HepG2 (cell line): ENCODE measurements around the gene SSX1. TPM values are rescaled to one million over a fixed set of nuclear protein-coding genes. Genes with fewer than 3 reads are reported as not detected.
"Not testable (repeated sequence)": the region's sequence is repeated elsewhere in the genome, so short reads cannot be mapped to it uniquely, and the experiment has no call there.

Experiments
- ATAC-seq: fragments of 200-7000 bp; cut with Tn5 transposase; 3 replicates; pipeline ENCODE4 v1.9.1; 2020; ENCODE audit warnings: mild to moderate bottlenecking, moderate library complexity
- BruUV-seq: library from RNA; stranded (reverse); fragments of 400-500 nt; replicated peaks from 2 replicates; lab custom pipeline; 2021; lab: Mats Ljungman, UMichigan
- CTCF ChIA-PET: fragments of 300-600 bp; formaldehyde crosslinking; extraction: SDS; loops from one replicate; lab custom pipeline; 2021; ENCODE audit warnings: low total read pairs, inconsistent platforms, low intra/inter-chr PET ratio; lab: Yijun Ruan, JAX
- POLR2A ChIA-PET: fragments of 350-600 bp; sonication (Branson Sonifier 250); formaldehyde crosslinking; loops from one replicate; lab custom pipeline; 2020; ENCODE audit warnings: antibody characterized with exemption, inconsistent platforms; lab: Yijun Ruan, JAX
- DNase-seq: peaks from one replicate; pipeline ENCODE4 v3.0.0-alpha.2; 2015; ENCODE audit warnings: low spot score
- FAIRE-seq: peaks from 3 replicates; lab custom pipeline; 2011; peaks lifted over from hg19 to GRCh38; lab: Jason Lieb, UNC
- H2AFZ ChIP-seq: one replicate; pipeline ENCODE4 v1.6.1; 2011; ENCODE audit warnings: low read length, inconsistent platforms
- H3K27ac ChIP-seq: fragments of 300-600 bp; 3 replicates; pipeline ENCODE4 v1.8.0; 2011; ENCODE audit warnings: mixed run types, mild to moderate bottlenecking, mixed read lengths, low read length, inconsistent platforms; ENCODE audit not compliant: insufficient read depth; ENCODE audit errors: extremely low read length
- H3K27me3 ChIP-seq, 2 experiments: fragments of 200-600 bp in 1 of 2; 2 replicates in 1 of 2; 3 replicates in 1 of 2; pipeline versions ENCODE4 v1.6.0 to v1.8.0; 2011; ENCODE audit warnings: low read length in 2 of 2, mild to moderate bottlenecking in 2 of 2, moderate library complexity in 2 of 2, inconsistent platforms in 1 of 2; ENCODE audit not compliant: insufficient read depth in 2 of 2, control insufficient read depth in 1 of 2
- H3K36me3 ChIP-seq, 2 experiments: fragments of 200-600 bp in 1 of 2; replicated peaks in 1 of 2; 2 replicates in 1 of 2; 3 replicates in 1 of 2; pipeline versions ENCODE4 v1.5.1 to v1.8.0; 2011; ENCODE audit warnings: low read length in 2 of 2, inconsistent platforms in 1 of 2; ENCODE audit not compliant: insufficient read depth in 2 of 2, control insufficient read depth in 1 of 2
- H3K4me1 ChIP-seq: 2 replicates; pipeline ENCODE4 v1.5.1; 2012; ENCODE audit warnings: low read length, inconsistent platforms; ENCODE audit not compliant: insufficient read depth
- H3K4me2 ChIP-seq: 2 replicates; pipeline ENCODE4 v1.6.0; 2011; ENCODE audit warnings: low read depth, low read length, inconsistent platforms
- H3K4me3 ChIP-seq, 3 experiments: fragments of 200-600 bp in 1 of 3; sonication (generic), shearing (Covaris generic) in 1 of 3; replicated peaks in 1 of 3; 2 replicates each; pipeline ENCODE4 v1.5.1; 2011 to 2016; ENCODE audit warnings: low read length in 3 of 3, inconsistent platforms in 2 of 3, low read depth in 2 of 3, mild to moderate bottlenecking in 2 of 3, control low read depth in 1 of 3, mixed read lengths in 1 of 3; ENCODE audit not compliant: insufficient read depth in 1 of 3
- H3K79me2 ChIP-seq: one replicate; pipeline ENCODE4 v1.6.1; 2011; ENCODE audit warnings: low read length, inconsistent platforms; ENCODE audit not compliant: insufficient read depth
- H3K9ac ChIP-seq: 2 replicates; pipeline ENCODE4 v1.6.0; 2011; ENCODE audit warnings: mild to moderate bottlenecking, low read depth, low read length, inconsistent platforms; ENCODE audit not compliant: insufficient read depth
- H3K9me3 ChIP-seq: 2 replicates; pipeline ENCODE4 v1.5.1; 2012; ENCODE audit warnings: mild to moderate bottlenecking, low read length
- H4K20me1 ChIP-seq: 2 replicates; pipeline ENCODE4 v1.6.0; 2011; ENCODE audit warnings: inconsistent platforms, mild to moderate bottlenecking, low read length, moderate library complexity; ENCODE audit not compliant: insufficient read depth
- MAFK ChIP-seq, 2 experiments: IDR thresholded peaks in 1 of 2; conservative IDR thresholded peaks in 1 of 2; 2 replicates each; pipeline ENCODE4 v1.6.1; 2011; ENCODE audit warnings: improper control_type of control experiment in 2 of 2, low read length in 2 of 2
- WGBS: methylation state at CpG from one replicate; pipeline ENCODE4 v1.1.6; 2017; ENCODE audit warnings: low lambda C conversion rate; 5-methylcytosine and 5-hydroxymethylcytosine counted together
- in situ Hi-C: cut with HindIII; loops from 2 replicates; pipeline ENCODE4 v1.10.0; 2017; ENCODE audit warnings: low pct_unique_long_range_greater_than_20kb; ENCODE audit not compliant: extremely low pct_ligation_motif_present
- intact Hi-C: fragments of 100-400 bp; cut with micrococcal nuclease; formaldehyde crosslinking; loops from one replicate; pipeline ENCODE4 v1.10.0; 2022; ENCODE audit not compliant: unreplicated experiment
- polyA plus RNA-seq, 8 experiments: library from polyadenylated mRNA; depleted of rRNA in 3 of 8; stranded (reverse) in 7 of 8; unstranded in 1 of 8; fragments of >200 nt; fragmentation: Illumina TruSeq in 4 of 8; extraction: Trizol in 4 of 8; gene quantifications; 2 replicates each; pipeline versions ENCODE4 v1.2.1 to v1.2.3, GENCODE V29; 2011 to 2016; ENCODE audit warnings: low read depth in 4 of 8, missing spikeins in 1 of 8, mixed read lengths in 1 of 8; ENCODE audit not compliant: insufficient read depth in 1 of 8
- small RNA-seq, 3 experiments: library from RNA; depleted of rRNA; stranded (forward); fragments of <200 nt; gene quantifications; one replicate each; pipeline ENCODE3, GENCODE V24; 2012; ENCODE audit warnings: low read depth in 2 of 3, low replicate concordance in 1 of 3; ENCODE audit not compliant: insufficient read length in 3 of 3, insufficient read depth in 2 of 3
- total RNA-seq, 5 experiments: library from RNA; depleted of rRNA; stranded (reverse); fragments of >200 nt; fragmentation: Illumina TruSeq; extraction: Trizol; gene quantifications; 2 replicates each; pipeline ENCODE4 v1.2.3, GENCODE V29; 2016; ENCODE audit warnings: low read depth in 1 of 5

The SSX1 gene
- total and polyA plus RNA-seq, 2 of the 13 experiments (the other 11 are each of a cell fraction or from before 2014, with no cell fraction given), result not detected

GRCh38 chrX:48313996-48314395, 58.8 kb downstream of the SSX1 start:
- TF ChIP-seq MAFK (conservative IDR thresholded peaks at IDR 0.05 in 1 of 2, IDR thresholded peaks at IDR 0.05 in 1 of 2; ENCODE audit: low read length in 2 of 2), result peak in 1 of 2 experiments; percentile 37; a peak in 1 of 4 replicates
- H3K27me3 ChIP-seq, H3K27ac ChIP-seq, H2AFZ ChIP-seq, H3K36me3 ChIP-seq, H3K9me3 ChIP-seq, in situ Hi-C loops, H3K9ac ChIP-seq, POLR2A ChIA-PET, H3K4me3 ChIP-seq, H4K20me1 ChIP-seq, H3K4me1 ChIP-seq, CTCF ChIA-PET, ATAC-seq, H3K4me2 ChIP-seq, FAIRE-seq, DNase-seq, BruUV-seq, H3K79me2 ChIP-seq, intact Hi-C loops: not testable (repeated sequence)
- 0% methylated on average over 1 of the region's 2 CpGs for WGBS

Small RNA genes within 50 kb of the gene (small RNA-seq; reads per million reads assigned to genes)
- gene AC245047.3 (0 reads per million in 3 experiments), gene AC245047.4 (0 reads per million in 3 experiments), gene RNA5SP503 (0 reads per million in 3 experiments)

Other genes starting within 250 kb of the SSX1 start
- gene SPACA5, start 248.4 kb upstream of the SSX1 start, total RNA-seq (2016; rRNA removed; fragmentation: Illumina TruSeq; extraction: Trizol), result not detected in 2 replicates
- gene SPACA5, start 248.4 kb upstream of the SSX1 start, polyA plus RNA-seq (2011; rRNA removed), result not detected in 2 replicates
- gene ZNF630, start 183.8 kb upstream of the SSX1 start, total RNA-seq (2016; rRNA removed; fragmentation: Illumina TruSeq; extraction: Trizol), result not detected in 2 replicates
- gene ZNF630, start 183.8 kb upstream of the SSX1 start, polyA plus RNA-seq (2011; rRNA removed), result not detected in 2 replicates
- not detected in 2 replicates for gene SPACA5B, start 124.8 kb upstream of the SSX1 start, total RNA-seq (2016; rRNA removed; fragmentation: Illumina TruSeq; extraction: Trizol)
- not detected in 2 replicates for gene SPACA5B, start 124.8 kb upstream of the SSX1 start, polyA plus RNA-seq (2011; rRNA removed)
- gene SSX5, start 58.6 kb upstream of the SSX1 start, total RNA-seq (2016; rRNA removed; fragmentation: Illumina TruSeq; extraction: Trizol), result not detected in 2 replicates
- gene SSX5, start 58.6 kb upstream of the SSX1 start, polyA plus RNA-seq (2011; rRNA removed), result not detected in 2 replicates
- gene SSX3, start 101.3 kb downstream of the SSX1 start, total RNA-seq (2016; rRNA removed; fragmentation: Illumina TruSeq; extraction: Trizol), result not detected in 2 replicates
- not detected in 2 replicates for gene SSX3, start 101.3 kb downstream of the SSX1 start, polyA plus RNA-seq (2011; rRNA removed)
- gene SSX4, start 128.1 kb downstream of the SSX1 start, total RNA-seq (2016; rRNA removed; fragmentation: Illumina TruSeq; extraction: Trizol), result not detected in 2 replicates
- gene SSX4, start 128.1 kb downstream of the SSX1 start, polyA plus RNA-seq (2011; rRNA removed), result not detected in 2 replicates
- gene SSX4B, start 156.6 kb downstream of the SSX1 start, total RNA-seq (2016; rRNA removed; fragmentation: Illumina TruSeq; extraction: Trizol), result not detected in 2 replicates
- not detected in 2 replicates for gene SSX4B, start 156.6 kb downstream of the SSX1 start, polyA plus RNA-seq (2011; rRNA removed)
- 22.3 and 46.1 TPM in 2 replicates for gene SLC38A5, start 214.9 kb downstream of the SSX1 start, total RNA-seq (2016; rRNA removed; fragmentation: Illumina TruSeq; extraction: Trizol)
- 73.4 and 90.9 TPM in 2 replicates for gene SLC38A5, start 214.9 kb downstream of the SSX1 start, polyA plus RNA-seq (2011; rRNA removed)
- 37.9 and 40.1 TPM in 2 replicates for gene FTSJ1, start 220.8 kb downstream of the SSX1 start, total RNA-seq (2016; rRNA removed; fragmentation: Illumina TruSeq; extraction: Trizol)
- 29.2 and 30.3 TPM in 2 replicates for gene FTSJ1, start 220.8 kb downstream of the SSX1 start, polyA plus RNA-seq (2011; rRNA removed)